ENCODE results near the gene PXDC1.
A peak's percentile ranks its signal among the peaks of the same experiment; 100 is the strongest.
"Not testable (repeated sequence)": the region's sequence is repeated elsewhere in the genome, so short reads cannot be mapped to it uniquely, and the experiment has no call there.

PXDC1 gene

DNA sequence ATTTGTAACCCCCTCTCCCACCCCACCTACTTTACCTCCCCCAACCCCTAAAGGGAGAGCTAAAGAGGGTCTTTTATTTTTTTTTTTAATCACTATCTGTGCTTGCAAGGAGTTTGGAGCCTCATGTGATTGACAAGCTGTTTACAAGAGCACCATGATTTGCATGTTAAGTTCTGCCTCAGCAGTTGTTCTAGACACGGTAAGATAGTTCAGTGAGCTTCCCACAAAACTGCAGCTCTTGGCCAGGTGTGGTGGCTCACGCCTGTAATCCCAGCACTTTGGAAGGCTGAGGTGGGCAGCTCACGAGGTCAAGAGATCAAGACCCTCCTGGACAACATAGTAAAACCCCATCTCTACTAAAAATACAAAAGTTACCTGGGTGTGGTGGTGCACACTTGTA lies 5.0 kb upstream of the PXDC1 start:
- Histone ChIP-seq H3K4me1 (ENCODE audit: control insufficient read depth, insufficient read depth, low read length) (no peaks in the 10 kb centered on the region), H3K27me3 (ENCODE audit: control insufficient read depth, insufficient read depth, low read length) (peaks cover 20% of the 10 kb centered on the region), H3K4me3 (ENCODE audit: low read depth, low read length) (no peak overlapping the region), H3K9ac (ENCODE audit: low read depth, low read length) (no peak overlapping the region), H3K36me3 (ENCODE audit: control insufficient read depth, insufficient read depth, low read length) (no peaks in the 10 kb centered on the region), H3K9me3 (ENCODE audit: control insufficient read depth, insufficient read depth, low read length) (no peaks in the 10 kb centered on the region)

DNA sequence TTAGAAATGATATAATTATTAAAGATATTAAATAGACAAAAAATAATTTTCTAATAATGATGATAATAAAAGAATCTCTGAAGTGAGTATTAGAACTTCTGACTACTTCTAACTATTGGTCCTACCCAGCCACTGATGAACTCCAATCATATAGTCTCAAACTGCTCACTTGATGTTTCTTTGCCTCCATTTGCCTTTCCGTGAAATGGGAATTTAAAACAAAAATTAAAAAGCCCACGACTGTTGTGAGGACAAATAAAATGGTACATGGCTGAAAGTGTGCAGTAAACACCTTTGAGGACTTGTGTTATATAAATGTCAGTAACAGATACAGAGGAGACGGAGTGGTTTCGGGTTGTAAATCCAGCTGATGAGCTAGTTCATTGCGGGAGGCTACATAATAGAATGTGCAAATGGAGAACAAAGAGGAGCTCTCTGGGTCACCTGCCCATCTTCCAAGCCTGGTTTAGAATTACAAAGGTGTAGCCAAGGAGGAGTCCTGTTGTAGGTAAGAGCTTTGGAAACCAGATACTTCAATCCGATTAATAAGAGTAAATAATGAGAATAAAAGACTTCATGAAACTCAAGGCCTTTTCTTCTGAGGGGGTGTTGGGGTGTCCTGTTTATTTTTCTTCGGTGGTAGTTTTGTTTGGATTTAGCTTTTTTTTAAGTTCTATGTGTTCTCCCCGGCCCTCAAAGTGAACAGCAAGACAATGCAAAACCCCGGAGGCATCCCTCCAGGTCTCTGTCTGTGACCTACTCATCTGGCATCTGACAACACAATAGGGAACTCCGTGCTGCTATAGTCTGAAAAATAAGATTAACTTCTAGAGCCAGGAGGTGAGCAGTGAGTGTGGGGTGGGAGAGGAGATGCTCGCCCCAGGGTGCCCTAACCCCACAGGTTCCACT lies 4.4 kb upstream of the PXDC1 start:
- peaks cover 24% of the 10 kb centered on the region for H3K27me3 ChIP-seq (ENCODE audit: control insufficient read depth, insufficient read depth, low read length)
- H3K9me3 ChIP-seq (ENCODE audit: control insufficient read depth, insufficient read depth, low read length) = no peaks in the 10 kb centered on the region
- H3K4me3 ChIP-seq (ENCODE audit: low read depth, low read length) = no peak overlapping the region
- no peak overlapping the region for H3K9ac ChIP-seq (ENCODE audit: low read depth, low read length)
- H3K4me1 ChIP-seq (ENCODE audit: control insufficient read depth, insufficient read depth, low read length) = no peaks in the 10 kb centered on the region
- no peaks in the 10 kb centered on the region for H3K36me3 ChIP-seq (ENCODE audit: control insufficient read depth, insufficient read depth, low read length)

DNA sequence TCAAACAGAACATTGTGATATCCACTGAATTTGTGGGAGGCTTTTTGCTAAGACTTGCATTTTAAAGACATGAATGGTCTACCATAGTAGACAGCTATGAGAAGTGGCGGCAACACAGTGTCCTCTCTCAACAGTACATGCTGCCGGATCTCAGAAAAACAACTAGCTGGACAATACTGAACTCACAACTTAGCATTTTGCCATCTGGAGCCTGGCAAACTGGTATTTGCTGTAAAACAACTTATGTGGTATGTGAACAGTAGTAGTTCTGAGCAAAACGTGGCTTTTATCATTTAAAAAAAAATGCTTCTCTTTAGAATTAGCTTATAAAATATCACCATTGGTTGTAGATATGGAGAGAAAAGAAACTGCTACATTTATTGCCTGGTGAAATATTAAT lies 3.3 kb upstream of the PXDC1 start:
- H3K9me3 ChIP-seq (ENCODE audit: control insufficient read depth, insufficient read depth, low read length) = no peaks in the 10 kb centered on the region
- peaks cover 27% of the 10 kb centered on the region for H3K27me3 ChIP-seq (ENCODE audit: control insufficient read depth, insufficient read depth, low read length)
- H3K4me1 ChIP-seq (ENCODE audit: control insufficient read depth, insufficient read depth, low read length) = peaks cover 4% of the 10 kb centered on the region
- H3K4me3 ChIP-seq (ENCODE audit: low read depth, low read length) = no peak overlapping the region
- H3K36me3 ChIP-seq (ENCODE audit: control insufficient read depth, insufficient read depth, low read length) = no peaks in the 10 kb centered on the region
- no peak overlapping the region for H3K9ac ChIP-seq (ENCODE audit: low read depth, low read length)

DNA sequence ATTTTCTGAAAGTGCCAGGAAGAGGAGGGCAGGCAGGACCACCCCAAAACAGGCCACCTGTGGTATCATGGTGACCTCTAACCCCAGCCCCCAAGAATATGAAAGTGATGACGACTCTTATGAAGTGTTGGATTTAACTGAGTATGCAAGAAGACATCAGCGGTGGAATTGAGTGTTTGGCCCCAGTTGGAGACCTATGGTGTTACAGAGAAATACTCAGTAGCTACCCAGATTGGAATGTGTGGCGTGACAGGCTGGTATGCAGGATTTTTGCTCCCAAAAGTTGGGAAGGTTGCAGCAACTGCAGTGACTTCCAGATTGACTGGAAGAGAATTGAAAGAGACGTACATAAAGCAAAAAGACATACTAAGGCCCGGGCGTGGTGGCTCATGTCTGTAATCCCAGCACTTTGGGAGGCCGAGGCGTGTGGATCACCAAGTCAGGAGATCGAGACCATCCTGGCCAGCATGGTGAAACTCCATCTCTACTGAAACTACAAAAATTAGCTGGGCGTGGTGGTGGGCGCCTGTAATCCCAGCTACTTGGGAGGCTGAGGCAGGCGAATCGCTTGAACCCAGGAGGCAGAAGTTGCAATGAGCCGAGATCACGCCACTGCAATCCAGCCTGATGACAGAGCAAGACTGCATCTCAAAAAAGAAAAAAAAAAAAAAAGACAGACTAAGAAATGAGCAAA lies 2.7 kb upstream of the PXDC1 start:
- not testable (repeated sequence) for H3K9ac ChIP-seq (ENCODE audit: low read depth, low read length); H3K4me3 ChIP-seq (ENCODE audit: low read depth, low read length); H3K4me1 ChIP-seq (ENCODE audit: control insufficient read depth, insufficient read depth, low read length); H3K9me3 ChIP-seq (ENCODE audit: control insufficient read depth, insufficient read depth, low read length); H3K36me3 ChIP-seq (ENCODE audit: control insufficient read depth, insufficient read depth, low read length)
- peaks cover 33% of the 10 kb centered on the region for H3K27me3 ChIP-seq (ENCODE audit: control insufficient read depth, insufficient read depth, low read length)

DNA sequence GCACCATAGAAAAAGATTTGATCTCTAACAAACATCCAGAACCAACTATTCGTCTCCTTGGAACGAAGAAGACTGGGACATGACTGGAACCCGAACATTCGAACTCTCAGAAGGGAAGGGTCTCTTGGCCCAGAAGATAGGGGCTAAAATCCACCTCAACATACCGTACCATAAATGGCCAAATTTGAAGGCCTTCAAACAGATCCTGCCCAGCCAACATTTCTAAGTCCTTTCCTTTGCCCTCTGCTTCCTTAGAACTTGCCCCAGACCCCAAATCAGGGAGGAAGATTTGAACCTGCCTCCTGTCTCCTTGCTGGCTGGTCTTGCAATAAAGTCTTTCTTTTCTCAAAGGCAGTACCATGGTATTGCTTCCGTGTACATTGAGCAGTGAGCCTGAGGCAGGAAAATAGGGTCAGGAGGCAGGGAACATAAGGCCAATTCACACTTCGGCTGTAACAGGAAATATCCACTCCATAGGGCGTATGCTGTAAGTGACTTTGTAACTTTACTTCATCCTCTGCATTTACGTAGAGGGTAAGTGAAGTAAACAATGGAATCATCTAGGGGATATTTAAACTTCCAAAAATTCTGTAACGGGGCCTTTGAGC lies 1.8 kb upstream of the PXDC1 start:
- Histone ChIP-seq H3K9me3 (ENCODE audit: control insufficient read depth, insufficient read depth, low read length) (no peaks in the 10 kb centered on the region), H3K9ac (ENCODE audit: low read depth, low read length) (no peak overlapping the region), H3K4me3 (ENCODE audit: low read depth, low read length) (no peak overlapping the region), H3K4me1 (ENCODE audit: control insufficient read depth, insufficient read depth, low read length) (peaks cover 7% of the 10 kb centered on the region), H3K36me3 (ENCODE audit: control insufficient read depth, insufficient read depth, low read length) (no peaks in the 10 kb centered on the region), H3K27me3 (ENCODE audit: control insufficient read depth, insufficient read depth, low read length) (peaks cover 41% of the 10 kb centered on the region)

DNA sequence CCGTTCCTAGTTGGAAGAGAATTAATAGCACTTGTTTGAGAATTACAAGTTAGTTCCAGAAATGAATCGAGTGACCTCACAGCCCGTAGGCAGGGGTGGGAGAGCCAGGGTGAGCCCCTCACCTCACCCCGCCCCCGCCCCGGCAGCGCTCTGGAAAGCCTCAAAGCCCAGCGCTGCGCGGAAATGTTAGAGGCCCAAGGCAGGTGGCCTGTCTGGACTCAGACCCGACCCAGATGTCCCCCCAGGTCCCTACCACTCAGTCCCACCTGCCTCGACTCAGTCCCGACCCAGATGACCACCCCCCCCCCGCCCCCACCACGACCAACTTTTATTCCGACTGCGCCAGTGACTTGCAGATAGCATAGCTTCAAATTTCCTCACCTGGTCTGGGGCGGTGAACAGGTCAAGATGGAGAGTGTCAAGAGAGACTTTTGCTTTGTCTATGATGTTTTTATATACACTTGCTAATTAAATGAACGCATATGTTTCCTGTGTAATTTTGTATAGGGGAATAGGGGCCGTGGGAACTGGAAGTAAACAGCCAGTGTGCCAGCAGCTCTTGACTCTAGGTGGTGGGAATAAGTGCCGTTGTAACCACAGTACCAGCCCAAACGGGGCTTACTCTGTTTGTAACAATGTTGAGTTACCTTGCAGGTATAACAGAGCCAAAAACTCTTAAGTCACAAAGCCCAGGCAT lies 1.2 kb upstream of the PXDC1 start:
- Histone ChIP-seq H3K4me3 (ENCODE audit: low read depth, low read length) (peak overlapping the region; percentile 49), H3K9ac (ENCODE audit: low read depth, low read length) (no peak overlapping the region), H3K9me3 (ENCODE audit: control insufficient read depth, insufficient read depth, low read length) (no peaks in the 10 kb centered on the region), H3K4me1 (ENCODE audit: control insufficient read depth, insufficient read depth, low read length) (peaks cover 7% of the 10 kb centered on the region), H3K36me3 (ENCODE audit: control insufficient read depth, insufficient read depth, low read length) (no peaks in the 10 kb centered on the region), H3K27me3 (ENCODE audit: control insufficient read depth, insufficient read depth, low read length) (peaks cover 41% of the 10 kb centered on the region)

DNA sequence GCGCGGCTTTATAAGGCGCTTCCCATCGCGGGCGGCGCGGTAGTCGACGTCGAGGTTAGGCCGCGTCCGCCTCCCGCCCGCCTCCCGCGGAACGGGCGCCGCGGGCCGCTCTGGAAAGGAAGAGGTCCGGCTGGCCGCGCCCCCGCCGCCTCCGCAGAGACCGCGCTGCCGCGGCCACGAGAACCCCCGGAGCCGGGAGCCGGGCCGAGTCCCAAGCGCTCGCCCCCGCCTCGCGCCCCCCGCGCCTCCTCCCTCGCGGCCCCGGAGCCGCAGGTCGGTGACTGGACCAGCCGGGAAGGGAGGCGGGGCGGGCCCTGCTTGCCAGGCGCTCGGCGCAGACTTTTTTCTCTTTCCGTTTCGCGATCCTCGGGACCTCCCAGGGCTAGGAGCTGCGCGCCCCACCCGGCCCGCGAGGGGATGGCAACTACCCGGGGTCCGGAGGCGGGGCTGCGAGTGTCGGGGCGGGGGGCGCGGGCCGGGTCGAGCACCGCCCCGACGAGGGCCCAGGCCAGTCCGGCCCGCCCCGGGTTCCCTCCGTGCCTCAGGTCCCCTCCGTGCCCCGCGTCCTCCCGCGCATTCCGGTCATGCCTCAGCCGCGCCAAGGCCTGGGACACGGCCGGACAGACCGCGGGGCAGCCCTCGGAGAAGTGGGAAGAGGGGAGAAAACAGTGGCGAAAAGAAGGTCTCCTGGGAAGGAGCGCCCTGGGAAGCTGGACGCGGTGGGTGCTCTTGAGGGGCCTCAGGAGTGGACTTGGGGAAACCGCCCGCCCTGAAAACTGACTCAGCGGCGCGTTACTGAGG lies 417 bp upstream of the PXDC1 start:
- peak overlapping the region; percentile 49 for H3K4me3 ChIP-seq (ENCODE audit: low read depth, low read length)
- no peaks in the 10 kb centered on the region for H3K36me3 ChIP-seq (ENCODE audit: control insufficient read depth, insufficient read depth, low read length)
- no peaks in the 10 kb centered on the region for H3K9me3 ChIP-seq (ENCODE audit: control insufficient read depth, insufficient read depth, low read length)
- peaks cover 7% of the 10 kb centered on the region for H3K4me1 ChIP-seq (ENCODE audit: control insufficient read depth, insufficient read depth, low read length)
- no peak overlapping the region for H3K9ac ChIP-seq (ENCODE audit: low read depth, low read length)
- H3K27me3 ChIP-seq (ENCODE audit: control insufficient read depth, insufficient read depth, low read length) = peaks cover 41% of the 10 kb centered on the region

DNA sequence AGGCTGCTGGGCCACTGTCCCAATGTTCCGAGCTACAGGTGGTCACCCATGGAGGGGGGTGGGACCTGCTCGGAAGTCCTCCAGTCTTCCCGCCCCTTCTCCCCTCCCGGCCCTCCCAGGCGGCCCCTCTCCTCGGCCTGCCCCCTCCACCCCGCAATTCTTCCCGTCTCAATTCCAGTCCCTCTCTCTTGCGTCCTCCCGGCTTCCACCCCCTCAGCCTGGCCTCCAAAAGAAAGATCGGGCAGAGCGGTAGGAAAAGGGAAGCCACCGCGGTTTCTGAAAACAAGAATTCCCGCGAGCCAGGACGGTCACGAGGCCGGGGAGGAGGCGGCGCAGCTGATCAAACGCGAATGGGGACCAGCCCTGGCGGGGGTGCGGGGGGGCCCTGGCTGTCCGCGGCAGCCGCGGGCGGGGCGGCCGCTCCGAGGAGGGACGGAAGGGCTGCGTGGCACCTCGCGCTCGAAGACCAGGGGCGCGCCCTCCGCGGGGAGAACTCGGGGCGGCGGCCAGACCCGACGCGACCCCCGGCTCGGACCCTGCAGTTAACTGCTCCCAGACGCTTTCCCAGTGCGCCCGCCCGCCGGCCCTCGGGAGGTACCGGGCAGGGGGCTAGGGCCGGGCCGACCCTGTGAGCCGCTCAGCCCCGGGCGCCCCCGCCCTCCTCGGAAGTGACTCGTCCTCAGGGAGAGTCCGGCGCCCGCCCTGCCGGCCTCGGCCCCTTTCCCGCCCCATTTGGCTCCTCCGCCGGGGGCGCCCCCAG lies 1.0 kb downstream of the PXDC1 start:
- no peak overlapping the region for H3K9ac ChIP-seq (ENCODE audit: low read depth, low read length)

DNA sequence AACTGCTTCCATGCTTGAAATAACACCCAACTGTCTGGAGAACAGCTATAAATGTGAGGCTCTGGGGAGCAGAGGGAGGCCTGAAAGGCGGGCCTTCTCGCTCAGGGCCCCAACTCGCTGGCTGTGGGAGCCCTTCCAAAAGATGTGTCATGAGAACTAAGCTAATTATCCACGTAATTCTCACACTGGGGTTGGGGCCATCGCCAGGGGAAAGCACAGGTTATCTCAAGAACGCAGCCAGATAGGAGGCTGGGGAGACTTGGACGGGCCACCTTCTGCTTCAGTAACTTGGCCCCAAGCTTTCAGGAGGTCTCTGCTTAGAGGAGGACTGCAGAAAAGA lies 1.6 kb downstream of the PXDC1 start:
- Histone ChIP-seq H3K4me1 (ENCODE audit: control insufficient read depth, insufficient read depth, low read length) (peaks cover 7% of the 10 kb centered on the region), H3K9ac (ENCODE audit: low read depth, low read length) (no peak overlapping the region), H3K27me3 (ENCODE audit: control insufficient read depth, insufficient read depth, low read length) (peaks cover 41% of the 10 kb centered on the region), H3K36me3 (ENCODE audit: control insufficient read depth, insufficient read depth, low read length) (no peaks in the 10 kb centered on the region), H3K9me3 (ENCODE audit: control insufficient read depth, insufficient read depth, low read length) (no peaks in the 10 kb centered on the region), H3K4me3 (ENCODE audit: low read depth, low read length) (peak overlapping the region; percentile 49)

More for the DNA sequence above, 1.0 kb downstream of the PXDC1 start:
- H3K4me1 ChIP-seq (ENCODE audit: control insufficient read depth, insufficient read depth, low read length) = peaks cover 7% of the 10 kb centered on the region
- no peaks in the 10 kb centered on the region for H3K36me3 ChIP-seq (ENCODE audit: control insufficient read depth, insufficient read depth, low read length)
- H3K27me3 ChIP-seq (ENCODE audit: control insufficient read depth, insufficient read depth, low read length) = peaks cover 41% of the 10 kb centered on the region
- H3K4me3 ChIP-seq (ENCODE audit: low read depth, low read length) = peak overlapping the region; percentile 49
- no peaks in the 10 kb centered on the region for H3K9me3 ChIP-seq (ENCODE audit: control insufficient read depth, insufficient read depth, low read length)

DNA sequence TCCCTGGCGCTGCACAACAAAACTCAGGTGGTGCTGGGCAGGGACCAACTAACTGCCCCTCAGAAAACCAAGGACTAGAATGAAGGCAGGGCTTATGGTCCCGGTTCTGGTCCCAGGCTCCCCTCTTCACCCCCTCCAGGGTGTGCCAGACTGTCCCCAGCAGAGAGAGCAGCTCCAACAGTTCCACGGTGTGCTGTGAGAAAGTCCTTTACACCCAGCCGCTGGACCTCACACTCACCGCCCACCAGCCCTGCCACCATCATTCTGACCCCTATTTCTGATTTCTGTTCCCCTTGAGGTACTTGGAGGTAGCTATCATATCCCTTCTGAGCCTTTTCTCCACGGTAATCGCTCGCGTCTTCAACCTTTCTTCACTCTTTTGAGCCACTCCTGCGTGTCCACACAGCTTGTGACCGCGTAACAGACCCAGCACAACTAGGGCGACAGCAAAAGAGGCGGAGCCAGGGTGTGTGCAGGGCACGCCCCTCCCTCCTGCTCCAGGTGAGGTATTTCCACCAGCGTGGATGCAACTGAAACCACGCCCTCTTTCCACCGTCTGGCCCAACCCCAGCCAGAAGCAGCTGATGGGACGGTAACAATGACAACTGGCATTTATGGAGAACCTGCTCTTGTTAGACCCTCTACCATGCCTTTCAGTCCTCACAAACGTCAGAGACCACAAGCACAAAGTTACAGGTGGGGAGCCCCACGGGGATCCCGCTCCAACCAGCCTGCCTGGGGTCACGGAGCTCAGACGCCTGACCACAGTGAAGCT lies 2.3 kb downstream of the PXDC1 start:
- no peak overlapping the region for H3K9ac ChIP-seq (ENCODE audit: low read depth, low read length)
- H3K9me3 ChIP-seq (ENCODE audit: control insufficient read depth, insufficient read depth, low read length) = no peaks in the 10 kb centered on the region
- peaks cover 7% of the 10 kb centered on the region for H3K4me1 ChIP-seq (ENCODE audit: control insufficient read depth, insufficient read depth, low read length)
- peaks cover 39% of the 10 kb centered on the region for H3K27me3 ChIP-seq (ENCODE audit: control insufficient read depth, insufficient read depth, low read length)
- no peaks in the 10 kb centered on the region for H3K36me3 ChIP-seq (ENCODE audit: control insufficient read depth, insufficient read depth, low read length)
- H3K4me3 ChIP-seq (ENCODE audit: low read depth, low read length) = peak overlapping the region; percentile 49
